Measurements from ENCODE around the gene SAMSN1. TPM values are rescaled to one million over a fixed set of nuclear protein-coding genes. Genes with fewer than 3 reads are reported as not detected.

Gene SAMSN1
- total and polyA plus RNA-seq, 9 of the 15 experiments (the other 6 are each of a cell fraction or from before 2014, with no cell fraction given): 101 to 223 (median 159) TPM

DNA sequence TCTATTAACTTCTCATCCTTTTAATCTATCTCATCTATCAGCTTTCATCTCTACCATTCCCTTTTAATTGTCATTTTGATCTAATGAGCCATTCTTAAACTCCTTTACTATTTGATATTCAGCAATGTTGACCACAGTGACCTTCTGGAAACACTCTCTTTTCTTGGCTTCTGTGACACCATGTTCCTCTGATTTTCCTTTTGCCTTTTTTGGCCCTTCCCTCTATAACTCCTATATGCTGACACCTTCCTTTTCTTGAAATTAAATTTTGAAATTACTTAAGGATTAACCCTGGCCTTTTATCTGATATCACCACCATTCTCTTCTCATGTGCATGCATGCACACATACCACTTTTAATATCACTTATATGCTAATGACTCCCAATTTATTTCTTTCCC, 41.2 kb upstream of the SAMSN1 start (continued):
- no peak for TF ChIP-seq ARHGAP35 (IDR thresholded peaks at IDR 0.05; ENCODE audit: partially characterized antibody)

DNA sequence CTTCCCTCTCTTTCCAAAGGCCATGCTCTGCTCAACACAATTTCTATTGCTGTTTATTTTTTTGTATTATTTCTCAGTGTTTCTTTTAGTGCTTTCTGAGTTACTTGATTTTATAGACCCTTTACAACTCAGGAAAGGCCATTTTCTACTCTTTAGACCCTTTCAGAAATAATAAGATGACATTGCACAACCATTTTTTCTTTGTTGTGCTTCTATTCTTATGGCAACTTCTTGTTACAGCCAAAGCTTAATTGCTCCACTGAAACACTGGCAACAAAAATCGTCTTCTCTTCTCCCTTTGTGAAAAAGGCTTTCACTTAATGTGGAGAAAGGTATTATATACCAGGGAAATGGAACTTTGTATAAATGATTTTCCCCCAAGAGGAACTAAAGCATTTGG, 39.0 kb upstream of the SAMSN1 start:
- Histone ChIP-seq H3K4me3 (no peak overlapping the region), H3K9ac (ENCODE audit: insufficient read depth in 1 of 2, low read depth in 2 of 2, low read length in 2 of 2) (peak overlapping the region in 1 of 2 experiments; percentile 87; a peak in 2 of 4 replicates), H2AFZ (ENCODE audit: low read depth, low read length) (peak overlapping the region; percentile 84), H3K79me2 (ENCODE audit: control insufficient read depth, insufficient read depth, low read length) (peaks cover 18% of the 10 kb centered on the region), H3K27me3 (ENCODE audit: control insufficient read depth in 2 of 2, insufficient read depth in 2 of 2, low read length in 2 of 2) (no peaks in the 10 kb centered on the region), H3K9me3 (replicated peaks; ENCODE audit: control insufficient read depth, insufficient read depth, low read depth, low read length) (no peaks in the 10 kb centered on the region), H3K4me2 (ENCODE audit: insufficient read depth, low read length) (peak overlapping the region; percentile 50), H3K27ac (ENCODE audit: extremely low read depth, low read depth, low read length) (peak overlapping the region; percentile 91), H4K20me1 (replicated peaks; ENCODE audit: control insufficient read depth, insufficient read depth, low read length) (no peaks in the 10 kb centered on the region), H3K4me1 (replicated peaks in 1 of 2; ENCODE audit: control insufficient read depth in 2 of 2, insufficient read depth in 2 of 2, low read length in 2 of 2) (peaks cover 0 to 20% of the 10 kb centered on the region in 2 experiments; a peak in 3 of 5 replicates), H3K9me1 (ENCODE audit: control insufficient read depth, insufficient read depth, low read length) (no peaks in the 10 kb centered on the region), H3K36me3 (ENCODE audit: control insufficient read depth, insufficient read depth, low read length) (no peaks in the 10 kb centered on the region)
- in situ Hi-C loops (cut with MboI) (no loop called here), intact Hi-C loops (cut with micrococcal nuclease) (no loop called here)
- ATAC-seq (no peak), DNase-seq (ENCODE audit: extremely low read depth in 1 of 4, low spot score in 3 of 4) (no peak), FAIRE-seq (no peak)
- CTCF ChIA-PET (ENCODE audit: low intra/inter-chr PET ratio): no interaction called here
- no peak for TF ChIP-seq CEBPG (CRISPR knock-in tag; IDR thresholded peaks at IDR 0.05)
- TF ChIP-seq CEBPG (tag; conservative IDR thresholded peaks at IDR 0.05 in 1 of 2, IDR thresholded peaks at IDR 0.05 in 1 of 2): peak; percentile 46 to 88; a peak in 3 of 4 replicates
- TF ChIP-seq RFX1 (IDR thresholded peaks at IDR 0.05): 0 out of 2 replicates have a peak, but pooled peaks have one; percentile 3
- TF ChIP-seq EP400 (IDR thresholded peaks at IDR 0.05): 0 out of 2 replicates have a peak, but pooled peaks have one; percentile 1
- peak; percentile 85 for TF ChIP-seq CEBPB (tag; IDR thresholded peaks at IDR 0.05)
- no peak for TF ChIP-seq CTBP1 (IDR thresholded peaks at IDR 0.05; ENCODE audit: borderline replicate concordance)
- no peak for TF ChIP-seq SMARCB1 (IDR thresholded peaks at IDR 0.05; ENCODE audit: insufficient read length, low read depth)
- 0 out of 2 replicates have a peak, but pooled peaks have one; percentile 30 for TF ChIP-seq C11orf30 (IDR thresholded peaks at IDR 0.05; ENCODE audit: low read depth)
- TF ChIP-seq, protein P1, sequence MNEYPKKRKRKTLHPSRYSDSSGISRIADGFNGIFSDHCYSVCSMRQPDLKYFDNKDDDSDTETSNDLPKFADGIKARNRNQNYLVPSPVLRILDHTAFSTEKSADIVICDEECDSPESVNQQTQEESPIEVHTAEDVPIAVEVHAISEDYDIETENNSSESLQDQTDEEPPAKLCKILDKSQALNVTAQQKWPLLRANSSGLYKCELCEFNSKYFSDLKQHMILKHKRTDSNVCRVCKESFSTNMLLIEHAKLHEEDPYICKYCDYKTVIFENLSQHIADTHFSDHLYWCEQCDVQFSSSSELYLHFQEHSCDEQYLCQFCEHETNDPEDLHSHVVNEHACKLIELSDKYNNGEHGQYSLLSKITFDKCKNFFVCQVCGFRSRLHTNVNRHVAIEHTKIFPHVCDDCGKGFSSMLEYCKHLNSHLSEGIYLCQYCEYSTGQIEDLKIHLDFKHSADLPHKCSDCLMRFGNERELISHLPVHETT (CRISPR knock-in tag; conservative IDR thresholded peaks at IDR 0.05 in 1 of 2, IDR thresholded peaks at IDR 0.05 in 1 of 2): peak in 1 of 2 experiments; percentile 46; a peak in 1 of 4 replicates
- TF ChIP-seq, protein P2, sequence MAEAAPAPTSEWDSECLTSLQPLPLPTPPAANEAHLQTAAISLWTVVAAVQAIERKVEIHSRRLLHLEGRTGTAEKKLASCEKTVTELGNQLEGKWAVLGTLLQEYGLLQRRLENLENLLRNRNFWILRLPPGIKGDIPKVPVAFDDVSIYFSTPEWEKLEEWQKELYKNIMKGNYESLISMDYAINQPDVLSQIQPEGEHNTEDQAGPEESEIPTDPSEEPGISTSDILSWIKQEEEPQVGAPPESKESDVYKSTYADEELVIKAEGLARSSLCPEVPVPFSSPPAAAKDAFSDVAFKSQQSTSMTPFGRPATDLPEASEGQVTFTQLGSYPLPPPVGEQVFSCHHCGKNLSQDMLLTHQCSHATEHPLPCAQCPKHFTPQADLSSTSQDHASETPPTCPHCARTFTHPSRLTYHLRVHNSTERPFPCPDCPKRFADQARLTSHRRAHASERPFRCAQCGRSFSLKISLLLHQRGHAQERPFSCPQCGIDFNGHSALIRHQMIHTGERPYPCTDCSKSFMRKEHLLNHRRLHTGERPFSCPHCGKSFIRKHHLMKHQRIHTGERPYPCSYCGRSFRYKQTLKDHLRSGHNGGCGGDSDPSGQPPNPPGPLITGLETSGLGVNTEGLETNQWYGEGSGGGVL (CRISPR knock-in tag; IDR thresholded peaks at IDR 0.05): no peak
- TF ChIP-seq HDAC3 (IDR thresholded peaks at IDR 0.05; ENCODE audit: borderline replicate concordance, partially characterized antibody): peak; percentile 11
- TF ChIP-seq WHSC1 (IDR thresholded peaks at IDR 0.05; ENCODE audit: low read length): no peak
- TF ChIP-seq, protein P3, sequence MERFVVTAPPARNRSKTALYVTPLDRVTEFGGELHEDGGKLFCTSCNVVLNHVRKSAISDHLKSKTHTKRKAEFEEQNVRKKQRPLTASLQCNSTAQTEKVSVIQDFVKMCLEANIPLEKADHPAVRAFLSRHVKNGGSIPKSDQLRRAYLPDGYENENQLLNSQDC (CRISPR knock-in tag; IDR thresholded peaks at IDR 0.05): no peak
- TF ChIP-seq ZNF766 (CRISPR knock-in tag; conservative IDR thresholded peaks at IDR 0.05): 0 out of 2 replicates have a peak, but pooled peaks have one; percentile 18
- POLR2A ChIA-PET: interaction anchor here (0.8 to 1.5 kb wide), 3 partner anchors 9 to 16 kb away, joined by 3 read pairs; no protein-coding TSS in a partner anchor
- no TSS peak for BruUV-seq (replicated peaks)
- WGBS (ENCODE audit: insufficient coverage, low coverage, missing lambda C conversion rate): 0% methylated on average over 1 of the region's 1 CpG

Measured in K562 (cell line).